GM12801 (cell line): Measurements from ENCODE around the gene EPAS1.

Experiments used
- CTCF ChIP-seq: IDR thresholded peaks from one replicate; pipeline ENCODE4 v1.5.1; 2011; ENCODE audit warnings: control low read depth; ENCODE audit not compliant: insufficient read length; ENCODE audit errors: extremely low read depth

EPAS1 gene

GRCh38 chr2:46416739-46417403, 119.7 kb downstream of the EPAS1 start:
- no peak for TF ChIP-seq CTCF

DNA sequence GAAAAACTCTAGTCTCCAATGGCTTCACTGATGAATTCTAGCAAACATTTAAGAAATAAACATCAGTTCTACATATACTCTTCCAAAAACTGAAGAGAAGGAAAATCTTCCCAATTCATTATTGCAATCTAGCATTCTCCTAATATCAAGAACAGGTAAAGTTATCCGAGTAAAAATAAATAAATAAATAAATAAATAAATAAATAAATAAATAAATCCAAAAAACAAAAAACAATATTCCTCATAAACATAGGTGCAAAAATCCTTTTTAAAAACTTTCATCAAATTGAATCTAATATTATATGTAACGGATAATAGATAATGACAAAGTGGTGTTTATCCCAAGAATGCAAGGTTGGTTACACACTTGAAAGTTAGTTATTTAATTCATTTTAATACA, 123.7 kb downstream of the EPAS1 start:
- TF ChIP-seq CTCF: no peak

DNA sequence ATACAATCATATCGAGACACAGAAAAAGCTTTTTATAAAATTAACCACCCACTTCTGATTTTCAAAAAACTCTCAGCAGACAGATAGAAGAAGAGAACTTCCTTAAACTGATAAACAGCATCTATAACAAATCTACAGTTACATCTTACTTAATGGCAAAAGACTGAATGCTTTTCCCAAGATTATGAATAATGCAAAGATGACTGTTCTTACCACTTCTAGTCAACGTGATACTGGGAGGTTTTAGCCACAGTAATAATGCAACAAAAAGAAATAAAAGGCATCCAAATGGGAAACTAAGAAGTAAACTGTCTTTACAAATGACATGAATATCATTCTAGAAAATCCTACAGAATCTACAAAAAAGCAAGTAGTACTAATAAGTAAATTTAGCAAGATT, 124.2 kb downstream of the EPAS1 start:
- TF ChIP-seq CTCF: no peak

DNA sequence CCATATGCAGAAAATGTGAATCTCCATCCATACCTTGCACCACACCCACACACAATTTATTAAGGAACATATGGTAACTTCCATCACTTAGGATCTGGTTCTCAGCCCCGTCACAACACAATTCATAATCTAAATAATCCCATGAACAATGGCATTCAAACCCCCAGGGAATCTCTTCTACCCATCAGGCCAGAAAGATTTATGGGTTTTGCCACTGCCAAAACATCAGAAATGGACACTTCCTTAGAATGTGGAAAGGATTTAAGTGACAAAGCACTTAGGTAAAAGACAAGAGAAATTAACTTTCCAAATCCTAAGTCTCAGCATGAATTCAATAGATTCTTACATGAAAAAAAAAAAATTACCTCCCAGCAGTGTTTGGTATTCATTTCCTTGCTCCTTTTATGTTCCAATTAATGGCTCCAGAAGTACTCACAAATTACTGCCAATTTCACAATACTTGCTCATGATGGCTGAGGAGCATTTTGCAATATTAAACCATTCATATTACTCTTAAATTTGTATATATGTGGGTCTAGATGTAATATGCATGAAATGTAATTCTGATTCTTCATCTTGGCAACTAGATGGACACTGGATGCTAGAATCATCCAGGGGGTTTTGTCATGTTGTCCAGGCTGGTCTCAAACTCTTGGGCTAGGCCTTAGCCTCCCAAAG, 125.6 kb downstream of the EPAS1 start:
- no peak for TF ChIP-seq CTCF

DNA sequence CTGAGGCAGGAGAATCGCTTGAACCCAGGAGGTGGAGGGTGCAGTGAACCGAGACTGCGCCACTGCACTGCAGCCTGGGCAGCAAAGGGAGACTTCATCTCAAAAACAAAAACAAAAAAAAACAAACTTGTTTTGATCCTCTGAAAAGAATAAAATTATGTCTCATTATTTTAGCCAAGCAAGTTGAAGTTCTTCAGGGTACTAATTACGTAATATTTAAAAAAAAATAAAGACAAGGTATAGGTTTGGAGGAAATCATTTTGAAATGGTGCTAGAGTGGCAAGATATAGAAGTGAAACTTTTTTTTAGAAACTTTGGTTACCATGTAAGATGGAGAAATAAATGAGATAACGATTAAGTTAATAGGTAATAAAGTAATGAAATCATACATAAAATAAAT, 127.7 kb downstream of the EPAS1 start:
- no peak for TF ChIP-seq CTCF

DNA sequence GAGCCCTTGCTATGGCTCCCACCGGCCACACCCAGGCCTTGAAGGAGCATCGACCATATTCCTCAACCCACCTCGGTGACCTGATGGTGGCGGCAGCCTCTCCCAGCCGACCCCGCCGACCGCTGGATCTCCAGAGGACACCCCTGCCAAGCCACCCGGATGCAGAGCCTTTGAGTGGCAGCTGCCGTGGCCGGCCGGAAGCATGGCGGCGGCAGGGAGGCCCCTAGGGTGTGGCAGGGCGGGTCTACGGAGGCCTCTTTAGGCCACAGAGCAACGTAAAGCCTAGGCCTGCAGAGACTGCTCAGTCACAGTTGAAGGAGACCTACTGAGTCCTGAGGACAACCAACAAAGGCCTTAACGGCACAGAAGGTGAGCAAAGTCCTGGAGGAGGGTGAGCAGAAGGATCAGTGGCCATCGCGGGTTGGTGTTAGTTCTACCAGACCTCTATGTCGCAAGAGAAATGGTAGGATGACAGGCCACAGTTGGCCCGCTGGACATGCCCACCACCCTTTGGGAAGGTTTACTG, 131.8 kb downstream of the EPAS1 start:
- TF ChIP-seq CTCF: no peak

GRCh38 chr2:46430413-46430812, 133.2 kb downstream of the EPAS1 start:
- no peak for TF ChIP-seq CTCF
